ENCODE data around the gene FARP2.
"Not testable (repeated sequence)": the region's sequence is repeated elsewhere in the genome, so short reads cannot be mapped to it uniquely, and the experiment has no call there.

Gene FARP2

DNA sequence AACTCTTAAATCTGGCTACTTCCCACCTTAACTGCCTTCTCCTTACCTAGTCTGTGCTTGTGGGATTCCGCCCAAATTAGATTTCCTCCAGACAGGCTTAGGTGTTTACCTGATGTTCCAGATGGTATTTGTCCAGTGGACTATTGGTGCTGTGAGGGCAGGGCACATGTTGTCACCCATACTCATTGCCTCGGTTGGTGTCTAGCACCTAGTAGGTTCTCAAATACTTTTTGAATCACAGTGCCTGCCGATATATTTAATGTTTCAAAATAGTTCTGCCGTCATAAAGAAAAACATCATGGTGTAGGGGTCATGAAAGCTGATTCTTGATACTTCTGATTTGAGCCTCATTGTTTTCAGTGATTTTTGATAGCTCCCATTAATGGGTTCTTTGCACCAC, 39.3 kb upstream of the FARP2 start:
- no peak for DNase-seq (ENCODE audit: extremely low spot score)
- POLR2A ChIA-PET = interaction anchor here (0.6 kb wide), 1 partner anchor 382 kb away, joined by 4 read pairs; no protein-coding TSS in a partner anchor
- CTCF ChIA-PET = no interaction called here
- TF ChIP-seq CTCF (IDR thresholded peaks at IDR 0.05; ENCODE audit: control extremely low read depth, extremely low read depth, low read depth, missing control alignments) = no peak

- TF ChIP-seq CTCF (IDR thresholded peaks at IDR 0.05; ENCODE audit: control extremely low read depth, extremely low read depth, low read depth, missing control alignments) = no peak
- no peak for DNase-seq (ENCODE audit: extremely low spot score)
- POLR2A ChIA-PET = interaction anchor here (0.6 to 0.7 kb wide), 2 partner anchors 155 to 383 kb away, joined by 4 read pairs; no protein-coding TSS in a partner anchor
- CTCF ChIA-PET = no interaction called here
Observed at GRCh38 chr2:241317391-241317790, 38.7 kb upstream of the FARP2 start.

GRCh38 chr2:241318830-241319229, 37.3 kb upstream of the FARP2 start:
- DNase-seq (ENCODE audit: extremely low spot score); POLR2A ChIA-PET: not testable (repeated sequence)
- CTCF ChIA-PET = interaction anchor here (1.1 to 2.1 kb wide), 2 partner anchors 17 to 24 kb away, joined by 3 to 7 read pairs; no protein-coding TSS in a partner anchor

DNA sequence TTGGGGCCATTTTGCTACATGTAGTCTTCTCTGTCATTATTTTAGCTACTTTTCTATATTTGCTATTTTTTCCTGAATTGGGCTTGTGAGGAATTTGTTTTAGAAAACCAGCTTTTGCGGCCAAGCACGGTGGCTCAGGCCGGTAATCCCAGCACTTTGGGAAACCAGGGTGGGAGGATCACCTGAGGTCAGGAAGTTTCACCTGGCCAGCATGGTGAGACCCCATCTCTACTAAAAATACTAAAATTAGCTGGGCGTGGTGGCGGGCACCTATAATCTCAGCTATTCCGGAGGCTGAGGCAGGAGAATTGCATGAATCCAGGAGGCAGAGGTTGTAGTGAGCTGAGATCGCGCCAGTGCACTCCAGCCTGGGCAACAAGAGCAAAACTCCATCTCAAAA, 35.7 kb upstream of the FARP2 start:
- TF ChIP-seq CTCF (IDR thresholded peaks at IDR 0.05; ENCODE audit: control extremely low read depth, extremely low read depth, low read depth, missing control alignments) = no peak
- ChIA-PET CTCF (interaction anchor here (0.9 to 2.1 kb wide), 4 partner anchors 11 to 71 kb away, joined by 3 to 7 read pairs (median 3); no protein-coding TSS in a partner anchor), POLR2A (no interaction called here)
- no peak for DNase-seq (ENCODE audit: extremely low spot score)

DNA sequence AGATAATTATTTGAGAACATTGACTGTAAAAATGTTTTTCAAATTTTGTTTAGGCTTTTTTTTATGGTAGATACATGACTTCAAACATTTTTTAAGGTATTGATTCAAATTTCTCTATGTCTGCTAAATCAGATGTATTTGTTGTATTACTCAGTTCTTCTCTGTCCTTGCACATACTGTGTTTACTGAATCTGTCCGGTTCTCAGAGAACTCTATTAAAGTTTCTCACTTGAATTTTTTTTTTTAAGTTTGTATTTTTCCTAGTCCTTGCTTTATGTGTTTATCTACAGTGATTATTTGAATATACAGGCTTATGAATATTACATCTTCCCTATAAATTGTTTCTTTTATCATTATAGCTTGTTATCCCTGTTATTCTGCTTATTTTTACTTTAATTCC, 35.1 kb upstream of the FARP2 start:
- DNase-seq (ENCODE audit: extremely low spot score) = no peak
- TF ChIP-seq CTCF (IDR thresholded peaks at IDR 0.05; ENCODE audit: control extremely low read depth, extremely low read depth, low read depth, missing control alignments) = no peak
- ChIA-PET POLR2A (no interaction called here), CTCF (interaction anchor here (1.1 kb wide), 1 partner anchor 18 kb away, joined by 3 read pairs; no protein-coding TSS in a partner anchor)

DNA sequence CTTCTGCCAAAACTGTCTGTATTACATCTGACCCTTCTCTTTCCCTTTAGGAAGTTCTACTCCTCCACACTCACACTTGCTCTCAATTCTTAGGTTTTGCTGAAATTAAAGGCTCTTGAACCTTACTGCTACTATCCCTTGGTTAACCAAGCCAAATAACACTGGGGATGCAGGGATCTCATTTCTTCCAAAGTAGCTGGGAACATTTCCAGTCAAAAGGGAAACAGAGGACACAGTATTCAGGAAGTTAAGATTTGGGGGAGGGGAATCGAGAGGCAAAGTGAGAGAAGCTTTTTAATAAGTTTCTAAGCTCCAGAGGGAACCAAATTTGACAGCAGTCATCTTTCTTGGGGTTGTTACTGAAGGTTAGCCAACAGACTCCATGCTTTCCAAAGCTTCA, 34.2 kb upstream of the FARP2 start:
- DNase-seq (ENCODE audit: extremely low spot score) = no peak
- CTCF ChIA-PET = interaction anchor here (1.6 kb wide), 1 partner anchor 14 kb away, joined by 3 read pairs; no protein-coding TSS in a partner anchor

More for the DNA sequence above, 34.2 kb upstream of the FARP2 start:
- TF ChIP-seq CTCF (IDR thresholded peaks at IDR 0.05; ENCODE audit: control extremely low read depth, extremely low read depth, low read depth, missing control alignments) = no peak
- POLR2A ChIA-PET = no interaction called here
